H9 (cell line): Measurements from ENCODE around the gene PPFIBP1. TPM values are rescaled to one million over a fixed set of nuclear protein-coding genes. Genes with fewer than 3 reads are reported as not detected.
A peak's percentile ranks its signal among the peaks of the same experiment; 100 is the strongest.

Experiments used
- DNase-seq: peaks from one replicate; pipeline ENCODE4 v3.0.0-alpha.2; 2017
- H2AFZ ChIP-seq: one replicate; pipeline ENCODE4 v1.6.1; 2013; ENCODE audit warnings: mild to moderate bottlenecking, low read length, control low read depth, moderate library complexity
- H2AK5ac ChIP-seq: 2 replicates; pipeline ENCODE4 v1.6.1; 2013; ENCODE audit warnings: low read length, control low read depth, mixed read lengths; ENCODE audit not compliant: insufficient read length
- H2BK120ac ChIP-seq: one replicate; pipeline ENCODE4 v1.6.1; 2013; ENCODE audit warnings: low read depth, mild to moderate bottlenecking, low read length, control low read depth, inconsistent platforms; ENCODE audit not compliant: poor library complexity, severe bottlenecking
- H2BK12ac ChIP-seq: 2 replicates; pipeline ENCODE4 v1.6.1; 2013; ENCODE audit warnings: low read length, control low read depth, mixed read lengths, low read depth; ENCODE audit not compliant: insufficient read length
- H2BK15ac ChIP-seq: 2 replicates; pipeline ENCODE4 v1.6.1; 2013; ENCODE audit warnings: low read depth, low read length, control low read depth
- H2BK20ac ChIP-seq: one replicate; pipeline ENCODE4 v1.6.1; 2013; ENCODE audit warnings: low read depth, mild to moderate bottlenecking, low read length, control low read depth, inconsistent platforms; ENCODE audit not compliant: poor library complexity, severe bottlenecking
- H2BK5ac ChIP-seq: 2 replicates; pipeline ENCODE4 v1.6.1; 2013; ENCODE audit warnings: low read length, control low read depth, mixed read lengths; ENCODE audit not compliant: insufficient read length
- H3K14ac ChIP-seq: 2 replicates; pipeline ENCODE4 v1.6.1; 2013; ENCODE audit warnings: low read length, control low read depth; ENCODE audit not compliant: insufficient read depth
- H3K18ac ChIP-seq: 2 replicates; pipeline ENCODE4 v1.6.1; 2013; ENCODE audit warnings: low read depth, mild to moderate bottlenecking, mixed read lengths, low read length, control low read depth; ENCODE audit not compliant: insufficient read length
- H3K23ac ChIP-seq: 2 replicates; pipeline ENCODE4 v1.6.1; 2013; ENCODE audit warnings: low read length, control low read depth, mixed read lengths, low read depth; ENCODE audit not compliant: insufficient read length
- H3K23me2 ChIP-seq: 2 replicates; pipeline ENCODE4 v1.6.1; 2013; ENCODE audit warnings: low read depth, mild to moderate bottlenecking, mixed read lengths, low read length, control low read depth; ENCODE audit not compliant: insufficient read length, poor library complexity, severe bottlenecking
- H3K27ac ChIP-seq: 2 replicates; pipeline ENCODE4 v1.5.1; 2013; ENCODE audit warnings: low read length, control low read depth, mixed read lengths, low read depth; ENCODE audit not compliant: insufficient read length
- H3K27me3 ChIP-seq: 2 replicates; pipeline ENCODE4 v1.6.1; 2013; ENCODE audit warnings: low read length, control low read depth, inconsistent platforms; ENCODE audit not compliant: insufficient read depth
- H3K4ac ChIP-seq: 2 replicates; pipeline ENCODE4 v1.6.1; 2013; ENCODE audit warnings: low read depth, mild to moderate bottlenecking, control low read depth, inconsistent platforms, low read length, moderate library complexity
- H3K4me1 ChIP-seq: 2 replicates; pipeline ENCODE4 v1.6.1; 2013; ENCODE audit warnings: low read length, control low read depth, inconsistent platforms; ENCODE audit not compliant: insufficient read depth
- H3K4me2 ChIP-seq: 2 replicates; pipeline ENCODE4 v1.6.1; 2013; ENCODE audit warnings: low read length, control low read depth, mixed read lengths; ENCODE audit not compliant: insufficient read length, insufficient read depth
- H3K56ac ChIP-seq: 2 replicates; pipeline ENCODE4 v1.6.1; 2013; ENCODE audit warnings: low read depth, mild to moderate bottlenecking, mixed read lengths, low read length, control low read depth; ENCODE audit not compliant: insufficient read length
- H3K79me1 ChIP-seq: 2 replicates; pipeline ENCODE4 v1.6.1; 2013; ENCODE audit warnings: low read depth, mild to moderate bottlenecking, moderate library complexity, low read length, control low read depth, inconsistent platforms; ENCODE audit not compliant: insufficient read depth, poor library complexity, severe bottlenecking
- H3K79me2 ChIP-seq: 2 replicates; pipeline ENCODE4 v1.6.1; 2013; ENCODE audit warnings: low read length, control low read depth, inconsistent platforms; ENCODE audit not compliant: insufficient read depth
- H3K9ac ChIP-seq: 2 replicates; pipeline ENCODE4 v1.6.1; 2013; ENCODE audit warnings: low read length, control low read depth, mixed read lengths; ENCODE audit not compliant: insufficient read length; ENCODE audit errors: extremely low read depth
- H3K9me3 ChIP-seq: one replicate; pipeline ENCODE4 v1.6.1; 2013; ENCODE audit warnings: low read depth, low read length, inconsistent platforms; ENCODE audit not compliant: control insufficient read depth
- H3T11ph ChIP-seq: one replicate; pipeline ENCODE4 v1.6.1; 2013; ENCODE audit warnings: mild to moderate bottlenecking, low read length, control low read depth, inconsistent platforms
- H4K20me1 ChIP-seq: one replicate; pipeline ENCODE4 v1.6.1; 2013; ENCODE audit not compliant: control insufficient read depth, insufficient read length, insufficient read depth
- H4K5ac ChIP-seq: 2 replicates; pipeline ENCODE4 v1.6.1; 2013; ENCODE audit warnings: low read depth, mild to moderate bottlenecking, mixed read lengths, low read length, control low read depth; ENCODE audit not compliant: insufficient read length
- H4K8ac ChIP-seq: replicated peaks from 2 replicates; pipeline ENCODE4 v1.6.1; 2013; ENCODE audit warnings: low read length, control low read depth, mixed read lengths, low read depth; ENCODE audit not compliant: insufficient read length
- H4K91ac ChIP-seq: 2 replicates; pipeline ENCODE4 v1.6.1; 2013; ENCODE audit warnings: low read depth, mild to moderate bottlenecking, moderate library complexity, mixed read lengths, low read length, control low read depth; ENCODE audit not compliant: insufficient read length
- H3K27ac Mint-ChIP-seq, 3 experiments: 2 replicates in 2 of 3; 3 replicates in 1 of 3; pipeline ENCODE4 v1.8.0; 2020 to 2021; ENCODE audit warnings: mixed read lengths in 3 of 3, mild to moderate bottlenecking in 1 of 3, moderate library complexity in 1 of 3
- H3K27me3 Mint-ChIP-seq: 2 replicates; pipeline ENCODE4 v1.8.0; 2021; ENCODE audit warnings: low read depth, mild to moderate bottlenecking, moderate library complexity, mixed read lengths
- H3K36me3 Mint-ChIP-seq, 3 experiments: 2 replicates in 2 of 3; 3 replicates in 1 of 3; pipeline ENCODE4 v1.8.0; 2020 to 2021; ENCODE audit warnings: low read depth in 3 of 3, mixed read lengths in 3 of 3; ENCODE audit not compliant: insufficient read depth in 1 of 3
- H3K4me1 Mint-ChIP-seq, 2 experiments: 2 replicates each; pipeline ENCODE4 v1.8.0; 2020; ENCODE audit warnings: mixed read lengths in 2 of 2
- H3K4me3 Mint-ChIP-seq, 2 experiments: 2 replicates in 1 of 2; 3 replicates in 1 of 2; pipeline ENCODE4 v1.8.0; 2020 to 2021; ENCODE audit warnings: mild to moderate bottlenecking in 2 of 2, mixed read lengths in 2 of 2, moderate library complexity in 1 of 2
- H3K9me3 Mint-ChIP-seq, 2 experiments: 2 replicates in 1 of 2; 3 replicates in 1 of 2; pipeline ENCODE4 v1.8.0; 2020; ENCODE audit warnings: mild to moderate bottlenecking in 2 of 2, mixed read lengths in 2 of 2, moderate library complexity in 1 of 2
- CTCF ChIP-seq: fragments of 200-600 bp; sonication (generic); conservative IDR thresholded peaks from 3 replicates; pipeline ENCODE4 v1.8.0; 2021; ENCODE audit warnings: antibody characterized with exemption, mild to moderate bottlenecking
- WGBS: extraction: QIAGEN DNeasy Blood & Tissue Kit; methylation state at CpG from one replicate; pipeline ENCODE4 v1.1.7; 2013; ENCODE audit warnings: missing lambda C conversion rate, low lambda C conversion rate, mixed read lengths; ENCODE audit not compliant: insufficient read length; ENCODE audit errors: extremely low coverage; 5-methylcytosine and 5-hydroxymethylcytosine counted together
- total RNA-seq: library from RNA; stranded (reverse); gene quantifications from 2 replicates; pipeline ENCODE4 v1.2.1, GENCODE V29; 2021

PPFIBP1 gene
- total RNA-seq, 1 experiment from 2014 or later, result 29.2 TPM

GRCh38 chr12:27564612-27565213 is 40.7 kb downstream of the PPFIBP1 start:
- H3K4me3 Mint-ChIP-seq, result no peak overlapping the region
- H3K27ac Mint-ChIP-seq, result peak overlapping the region; percentile 0 to 48 (median 47); a peak in 3 of 7 replicates

More at GRCh38 chr12:27564612-27565213, 40.7 kb downstream of the PPFIBP1 start:
- no CpG with 5 or more reads among the region's 9 CpGs for WGBS
- no peak overlapping the region for H3K14ac ChIP-seq
- peaks cover 2% of the 10 kb centered on the region; the same call in 1 of the 2 replicates for H3K4me1 ChIP-seq
- H3K27me3 ChIP-seq, result no peaks in the 10 kb centered on the region
- no peak overlapping the region for H3K4ac ChIP-seq
- no peak overlapping the region for H3K23ac ChIP-seq
- no peaks in the 10 kb centered on the region for H3K27me3 Mint-ChIP-seq
- no peak overlapping the region for H4K91ac ChIP-seq
- peaks cover 0 to 2% of the 10 kb centered on the region in 2 experiments; a peak in 1 of 5 replicates for H3K9me3 Mint-ChIP-seq
- H3K9ac ChIP-seq, result no peak overlapping the region
- H3K18ac ChIP-seq, result no peak overlapping the region
- no peaks in the 10 kb centered on the region for H3K79me2 ChIP-seq
- H3K56ac ChIP-seq, result no peak overlapping the region
- H2BK5ac ChIP-seq, result no peak overlapping the region
- no peak overlapping the region for H4K8ac ChIP-seq
- H2BK12ac ChIP-seq, result no peak overlapping the region
- no peaks in the 10 kb centered on the region for H3K23me2 ChIP-seq
- no peak overlapping the region for H3K4me2 ChIP-seq
- no peak overlapping the region for H2AK5ac ChIP-seq
- no peak for DNase-seq
- no peaks in the 10 kb centered on the region for H3K9me3 ChIP-seq
- no peaks in the 10 kb centered on the region for H3K79me1 ChIP-seq
- H3K4me1 Mint-ChIP-seq, result peaks cover 24 to 38% of the 10 kb centered on the region in 2 experiments
- H4K20me1 ChIP-seq, result no peaks in the 10 kb centered on the region
- H3T11ph ChIP-seq, result no peak overlapping the region
- no peak overlapping the region for H2AFZ ChIP-seq
- H2BK20ac ChIP-seq, result no peak overlapping the region
- H4K5ac ChIP-seq, result no peak overlapping the region
- no peak overlapping the region for H2BK120ac ChIP-seq
- no peak overlapping the region for H3K27ac ChIP-seq
- H3K36me3 Mint-ChIP-seq, result peaks cover 0 to 8% (median 0%) of the 10 kb centered on the region in 3 experiments; a peak in 1 of 7 replicates
- H2BK15ac ChIP-seq, result no peak overlapping the region
- no peak for TF ChIP-seq CTCF
